ENCODE measurements around the gene CBX1.
"Not testable (repeated sequence)": the region's sequence is repeated elsewhere in the genome, so short reads cannot be mapped to it uniquely, and the experiment has no call there.

CBX1 gene

DNA sequence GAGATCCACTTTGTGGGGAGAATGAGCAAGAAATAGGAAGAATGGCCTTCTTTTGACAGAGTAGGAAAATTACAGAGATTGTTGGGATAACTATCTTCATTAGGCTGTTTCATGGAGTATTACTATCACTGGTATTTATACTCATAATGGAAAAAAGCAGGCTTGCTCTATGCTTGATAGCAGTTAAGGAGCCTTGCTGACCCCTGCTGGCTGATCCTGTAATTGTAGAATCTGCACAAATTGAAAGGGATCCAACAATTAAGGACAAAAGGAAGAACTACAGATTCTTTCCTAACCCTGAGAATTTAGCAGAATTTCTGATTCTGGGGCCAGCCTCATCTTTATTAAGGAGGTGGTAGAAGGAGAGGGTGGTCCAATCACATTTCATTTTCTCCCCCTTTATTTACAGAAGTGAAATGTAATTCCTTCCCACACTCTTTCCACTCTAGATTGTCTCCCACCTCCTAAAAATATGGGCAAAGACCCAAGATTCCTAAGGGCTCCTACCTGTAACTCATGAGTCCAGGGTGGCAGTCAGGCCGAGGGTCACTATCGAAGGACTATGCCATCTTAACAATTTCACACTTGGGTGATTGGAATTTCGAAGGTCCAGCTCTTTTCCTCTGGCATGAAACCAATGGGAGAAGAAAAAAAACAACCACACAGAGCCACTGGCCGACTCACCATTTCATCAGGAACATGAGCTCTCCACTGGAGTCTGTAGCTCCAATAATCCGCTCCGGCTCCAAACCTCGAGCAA is 26.8 kb downstream of the CBX1 start:
- DNase-seq (ENCODE audit: low spot score) (peak; percentile 84), FAIRE-seq (peak; percentile 89)

DNA sequence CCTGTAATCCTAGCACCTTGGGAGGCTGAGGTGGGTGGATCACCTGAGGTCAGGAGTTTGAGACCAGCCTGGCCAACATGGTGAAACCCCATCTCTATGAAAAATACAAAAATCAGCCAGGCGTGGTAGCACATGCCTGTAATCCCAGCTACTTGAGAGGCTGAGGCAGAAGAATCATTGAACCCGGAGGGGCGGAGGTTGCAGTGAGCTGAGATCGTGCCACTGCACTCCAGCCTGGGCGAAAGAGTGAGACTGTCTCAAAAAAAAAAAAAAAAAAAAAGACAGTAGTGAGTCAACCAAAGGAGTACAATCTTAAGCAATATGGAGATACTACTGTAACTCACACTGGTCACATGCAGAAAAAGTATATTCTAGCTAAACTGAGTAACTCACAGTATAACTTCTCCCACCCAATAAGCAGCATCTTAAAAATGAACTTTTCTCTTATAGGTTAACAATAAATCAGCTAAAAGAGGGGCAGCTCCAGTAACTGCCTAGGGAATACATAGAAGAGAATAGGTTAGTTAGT is 27.6 kb downstream of the CBX1 start:
- not testable (repeated sequence) for DNase-seq (ENCODE audit: low spot score); FAIRE-seq

DNA sequence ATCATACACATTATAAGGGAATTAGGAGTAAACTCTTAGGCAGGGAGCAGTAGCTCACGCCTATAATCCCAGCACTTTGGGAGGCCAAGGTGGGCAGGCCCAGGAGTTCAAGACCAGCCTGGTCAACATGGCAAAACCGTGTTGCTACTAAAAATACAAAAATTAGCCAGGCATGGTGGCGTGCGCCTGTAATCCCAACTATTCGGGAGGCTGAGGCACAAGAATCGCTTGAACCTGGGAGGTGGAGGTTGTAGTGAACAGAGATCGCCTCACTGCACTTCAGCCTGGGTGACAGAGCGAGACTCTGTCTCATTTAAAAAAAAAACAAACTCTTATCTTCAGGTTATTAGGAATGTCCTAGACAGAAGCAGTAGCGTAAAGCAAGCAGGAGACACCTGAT is 28.5 kb downstream of the CBX1 start:
- DNase-seq (ENCODE audit: low spot score); FAIRE-seq: not testable (repeated sequence)

DNA sequence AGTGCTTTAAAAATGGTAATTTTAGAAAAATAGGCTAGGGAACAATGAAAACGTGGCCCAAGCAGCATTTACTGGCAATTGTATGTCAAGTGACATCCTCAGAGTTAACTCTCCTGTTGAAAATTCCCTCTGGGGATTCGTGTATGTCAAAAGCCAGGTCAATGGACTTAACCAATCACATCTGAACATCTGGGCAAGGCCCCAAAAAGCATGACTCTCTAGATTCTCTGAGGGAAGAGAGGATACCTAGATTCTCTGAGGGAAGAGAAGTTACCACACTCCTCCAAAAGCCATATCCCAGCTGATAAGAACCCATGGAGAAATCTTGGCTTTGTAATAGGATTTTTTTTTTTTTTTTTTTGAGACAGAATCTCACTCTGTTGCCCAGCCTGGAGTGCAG is 29.6 kb downstream of the CBX1 start:
- no peak for DNase-seq (ENCODE audit: low spot score)
- no peak for FAIRE-seq

DNA sequence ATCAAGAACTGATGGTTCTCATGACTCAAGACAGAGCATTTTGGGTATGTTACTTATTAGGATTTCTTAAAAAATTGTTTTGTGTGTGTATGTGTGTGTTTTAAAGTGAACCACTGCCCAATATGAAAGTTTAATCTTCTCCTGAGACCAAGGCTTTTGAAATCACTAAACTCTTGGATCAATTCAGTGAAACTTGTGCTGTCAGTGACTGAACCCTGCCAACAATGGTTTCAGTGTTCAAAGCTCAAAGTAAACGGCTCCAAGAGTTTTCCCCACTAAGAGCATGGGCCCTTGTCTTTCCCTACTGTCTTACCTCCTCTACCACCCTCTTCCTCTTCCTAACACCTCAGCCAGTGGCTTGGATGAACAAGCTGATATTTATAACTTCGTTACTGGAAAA is 31.1 kb downstream of the CBX1 start:
- FAIRE-seq, result no peak
- no peak for DNase-seq (ENCODE audit: low spot score)

DNA sequence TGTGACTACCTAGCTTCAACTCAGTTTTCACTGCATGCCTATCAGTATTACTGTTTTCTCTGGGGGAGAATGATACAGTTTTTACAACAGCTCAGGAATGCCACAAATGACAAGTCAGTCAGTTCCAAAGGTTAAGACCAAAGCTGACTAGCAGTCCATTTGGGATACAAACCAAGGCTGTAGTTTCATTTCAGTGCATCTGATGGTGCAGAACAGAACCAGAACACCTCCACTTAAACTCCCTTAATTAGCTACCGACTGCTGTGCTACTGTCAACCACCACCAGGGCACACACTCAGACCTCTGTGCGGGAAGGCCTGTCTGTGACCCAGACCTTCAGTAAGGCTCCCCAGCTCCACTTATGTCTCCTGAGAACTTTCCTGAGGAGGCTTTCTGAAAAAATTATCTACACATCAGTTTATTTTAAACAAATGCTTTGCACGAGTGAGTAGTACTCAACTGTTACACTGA is 32.8 kb downstream of the CBX1 start:
- FAIRE-seq, result no peak
- no peak for DNase-seq (ENCODE audit: low spot score)

DNA sequence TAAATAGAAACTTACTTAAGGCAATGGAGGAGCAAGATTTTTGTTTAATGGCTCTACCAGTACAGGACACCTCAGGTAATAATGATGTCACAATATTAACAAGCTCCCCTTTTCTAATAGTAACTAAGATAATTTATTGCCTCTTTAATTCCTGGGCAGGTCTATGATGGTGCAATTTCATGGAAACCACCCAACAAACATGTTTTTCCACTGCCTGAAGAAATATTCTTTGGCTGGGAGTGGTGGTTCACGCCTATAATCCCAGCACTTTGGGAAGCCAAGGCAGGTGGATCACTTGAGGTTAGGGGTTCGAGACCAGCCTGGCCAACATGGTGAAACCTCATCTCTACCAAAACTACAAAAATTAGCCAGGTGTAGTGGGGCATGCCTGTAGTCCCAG is 33.5 kb downstream of the CBX1 start:
- FAIRE-seq; DNase-seq (ENCODE audit: low spot score): not testable (repeated sequence)

DNA sequence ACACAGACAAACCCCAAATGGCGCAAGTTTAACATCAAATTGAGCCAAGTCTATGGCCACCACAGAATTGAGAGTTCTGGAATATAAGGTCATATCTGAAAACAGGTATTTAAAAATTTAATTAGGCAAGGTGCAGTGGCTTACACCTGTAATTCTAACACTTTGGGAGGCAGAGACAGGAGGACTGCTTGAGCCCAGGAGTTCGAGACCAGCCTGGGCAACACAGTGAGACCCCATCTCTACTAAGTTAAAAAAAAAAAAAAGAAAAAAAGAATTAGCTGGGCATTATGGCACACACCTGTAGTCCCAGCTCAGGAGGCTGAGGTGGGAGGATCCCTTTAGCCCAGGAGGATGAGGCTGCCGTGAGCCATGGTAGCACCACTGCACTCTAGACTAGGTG is 34.0 kb downstream of the CBX1 start:
- DNase-seq (ENCODE audit: low spot score), result no peak
- FAIRE-seq, result no peak

DNA sequence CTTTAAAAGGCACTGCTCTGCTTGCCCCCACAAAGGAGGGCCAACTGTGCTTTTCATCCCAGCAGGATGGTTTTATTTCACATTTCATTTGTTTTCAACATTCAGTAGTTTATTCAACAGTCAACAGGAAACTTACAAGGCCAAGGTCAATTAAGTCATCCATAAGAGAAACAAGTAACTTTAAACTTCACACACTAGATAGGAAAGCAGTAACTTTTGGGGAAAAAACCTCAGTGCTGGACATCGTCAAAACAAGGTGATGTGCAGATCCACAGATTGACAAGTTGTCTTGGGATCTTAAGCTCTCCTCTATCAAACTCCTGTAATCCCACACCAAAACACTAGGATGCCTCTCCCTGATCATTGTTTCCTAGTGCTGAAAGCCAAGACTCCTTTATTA is 34.6 kb downstream of the CBX1 start:
- DNase-seq (ENCODE audit: low spot score), result no peak
- FAIRE-seq, result no peak

DNA sequence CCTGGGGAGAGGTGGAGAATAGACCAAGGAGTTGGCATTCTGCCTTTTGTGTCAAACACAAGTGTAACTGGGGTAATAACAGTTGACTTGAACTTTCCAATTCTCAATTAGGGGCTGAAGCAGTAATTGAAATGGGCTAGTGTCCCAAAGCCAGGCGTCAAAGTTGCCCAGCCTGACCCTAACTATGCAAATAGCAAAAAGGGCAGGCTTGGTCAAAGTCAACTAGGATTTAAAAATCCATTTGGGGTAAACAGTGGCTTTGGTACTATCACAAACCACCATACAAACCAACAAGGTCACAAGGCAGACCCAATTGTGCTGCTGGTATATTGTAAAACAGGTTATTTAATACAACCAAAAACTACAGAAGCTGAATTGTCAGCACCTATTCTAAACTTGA is 35.1 kb downstream of the CBX1 start:
- FAIRE-seq (no peak), DNase-seq (ENCODE audit: low spot score) (no peak)

DNA sequence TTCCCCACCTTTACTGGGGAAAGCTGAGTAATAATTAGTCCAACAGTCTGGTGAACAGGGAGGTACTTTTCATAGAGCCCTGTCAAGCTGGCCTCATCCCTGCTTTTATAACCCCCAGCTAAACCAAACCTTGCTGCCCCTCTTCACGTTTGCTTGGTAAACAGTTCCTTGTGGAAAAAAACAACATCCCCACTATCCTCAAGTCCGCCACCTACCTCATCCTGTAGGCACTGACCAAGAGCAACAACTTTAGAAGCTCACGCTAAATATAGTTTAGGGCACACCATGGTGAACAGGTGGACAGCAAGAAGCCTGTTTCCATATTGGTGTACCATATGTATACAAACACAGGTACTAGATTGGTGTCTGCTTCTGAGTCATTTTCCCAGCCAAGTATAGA is 36.6 kb downstream of the CBX1 start:
- no peak for DNase-seq (ENCODE audit: low spot score)
- no peak for FAIRE-seq

DNA sequence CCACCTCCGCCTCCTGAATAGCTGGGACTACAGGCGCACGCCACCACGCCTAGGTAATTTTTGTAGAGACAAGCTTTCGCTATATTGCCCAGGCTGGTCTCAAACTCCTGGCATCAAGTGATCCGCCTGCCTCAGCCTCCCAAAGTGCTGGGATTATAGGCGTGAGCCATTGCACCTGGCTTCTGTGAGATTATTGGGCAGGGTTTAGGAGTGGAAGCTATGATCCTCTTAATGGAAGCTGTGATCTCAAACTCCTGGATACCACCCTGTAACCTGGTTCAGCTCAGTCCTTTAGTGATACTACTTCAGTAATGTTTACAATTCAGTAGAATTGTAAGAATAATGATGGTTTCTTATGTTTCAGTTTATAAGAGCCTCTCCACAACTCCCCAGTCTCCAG is 39.0 kb downstream of the CBX1 start:
- no peak for DNase-seq (ENCODE audit: low spot score)
- no peak for FAIRE-seq

DNA sequence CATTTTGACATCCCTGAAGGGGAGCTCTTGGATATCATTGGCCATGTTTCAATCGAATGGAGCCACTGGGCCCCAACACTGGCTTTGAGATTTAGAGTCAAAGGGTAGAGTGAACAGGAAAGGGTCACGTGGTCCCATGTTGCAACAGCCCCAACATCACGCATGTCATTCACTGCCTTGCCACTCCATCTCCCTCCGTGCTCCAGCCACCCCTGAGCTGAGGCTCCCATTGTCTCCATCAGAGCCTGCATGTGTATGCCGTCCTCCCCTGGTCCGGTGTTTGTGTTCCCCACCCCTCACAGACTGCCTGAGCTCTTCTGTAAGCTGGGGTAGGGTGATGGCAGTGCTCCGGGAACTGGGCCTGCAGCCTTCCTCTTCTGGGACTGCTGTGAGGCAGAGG is 41.0 kb downstream of the CBX1 start:
- FAIRE-seq (no peak), DNase-seq (ENCODE audit: low spot score) (no peak)

DNA sequence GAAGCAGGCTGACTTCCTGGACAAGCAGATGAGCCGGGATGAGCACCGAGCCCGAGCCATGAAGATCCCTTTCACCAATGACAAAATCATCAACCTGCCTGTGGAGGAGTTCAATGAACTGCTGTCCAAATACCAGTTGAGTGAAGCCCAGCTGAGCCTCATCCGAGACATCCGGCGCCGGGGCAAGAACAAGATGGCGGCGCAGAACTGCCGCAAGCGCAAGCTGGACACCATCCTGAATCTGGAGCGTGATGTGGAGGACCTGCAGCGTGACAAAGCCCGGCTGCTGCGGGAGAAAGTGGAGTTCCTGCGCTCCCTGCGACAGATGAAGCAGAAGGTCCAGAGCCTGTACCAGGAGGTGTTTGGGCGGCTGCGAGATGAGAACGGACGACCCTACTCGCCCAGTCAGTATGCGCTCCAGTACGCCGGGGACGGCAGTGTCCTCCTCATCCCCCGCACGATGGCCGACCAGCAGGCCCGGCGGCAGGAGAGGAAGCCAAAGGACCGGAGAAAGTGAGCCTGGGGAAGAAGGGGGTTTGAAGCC is 42.1 kb downstream of the CBX1 start:
- no peak for DNase-seq (ENCODE audit: low spot score)
- FAIRE-seq, result no peak

DNA sequence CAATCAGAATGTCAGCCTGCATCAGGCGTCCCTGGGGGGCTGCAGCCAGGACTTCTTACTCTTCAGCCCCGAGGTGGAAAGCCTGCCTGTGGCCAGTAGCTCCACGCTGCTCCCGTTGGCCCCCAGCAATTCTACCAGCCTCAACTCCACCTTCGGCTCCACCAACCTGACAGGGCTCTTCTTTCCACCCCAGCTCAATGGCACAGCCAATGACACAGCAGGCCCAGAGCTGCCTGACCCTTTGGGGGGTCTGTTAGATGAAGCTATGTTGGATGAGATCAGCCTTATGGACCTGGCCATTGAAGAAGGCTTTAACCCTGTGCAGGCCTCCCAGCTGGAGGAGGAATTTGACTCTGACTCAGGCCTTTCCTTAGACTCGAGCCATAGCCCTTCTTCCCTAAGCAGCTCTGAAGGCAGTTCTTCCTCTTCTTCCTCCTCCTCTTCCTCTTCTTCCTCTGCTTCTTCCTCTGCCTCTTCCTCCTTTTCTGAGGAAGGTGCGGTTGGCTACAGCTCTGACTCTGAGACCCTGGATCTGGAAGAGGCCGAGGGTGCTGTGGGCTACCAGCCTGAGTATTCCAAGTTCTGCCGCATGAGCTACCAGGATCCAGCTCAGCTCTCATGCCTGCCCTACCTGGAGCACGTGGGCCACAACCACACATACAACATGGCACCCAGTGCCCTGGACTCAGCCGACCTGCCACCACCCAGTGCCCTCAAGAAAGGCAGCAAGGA is 42.7 kb downstream of the CBX1 start:
- no peak for FAIRE-seq
- DNase-seq (ENCODE audit: low spot score), result no peak

DNA sequence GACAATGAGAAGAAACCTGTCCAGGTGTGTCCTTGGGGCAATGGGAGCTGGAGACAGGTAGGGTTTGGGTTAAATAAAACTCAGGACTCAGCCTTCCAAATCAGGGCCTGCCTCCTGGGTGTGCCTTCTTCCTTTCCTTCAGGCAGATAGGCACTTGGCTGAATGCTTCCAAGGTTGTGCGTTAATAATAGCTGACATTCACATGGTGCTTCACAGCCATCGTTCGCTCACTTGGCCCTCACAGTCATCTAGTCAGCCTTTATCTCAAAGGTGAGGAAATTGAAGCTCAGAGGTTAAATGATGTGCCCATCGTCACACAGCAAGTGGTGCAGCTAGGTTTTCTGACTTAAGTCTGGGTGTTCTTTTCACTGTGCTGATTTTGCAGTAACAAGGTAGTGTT is 43.7 kb downstream of the CBX1 start:
- FAIRE-seq, result no peak
- DNase-seq (ENCODE audit: low spot score), result no peak

DNA sequence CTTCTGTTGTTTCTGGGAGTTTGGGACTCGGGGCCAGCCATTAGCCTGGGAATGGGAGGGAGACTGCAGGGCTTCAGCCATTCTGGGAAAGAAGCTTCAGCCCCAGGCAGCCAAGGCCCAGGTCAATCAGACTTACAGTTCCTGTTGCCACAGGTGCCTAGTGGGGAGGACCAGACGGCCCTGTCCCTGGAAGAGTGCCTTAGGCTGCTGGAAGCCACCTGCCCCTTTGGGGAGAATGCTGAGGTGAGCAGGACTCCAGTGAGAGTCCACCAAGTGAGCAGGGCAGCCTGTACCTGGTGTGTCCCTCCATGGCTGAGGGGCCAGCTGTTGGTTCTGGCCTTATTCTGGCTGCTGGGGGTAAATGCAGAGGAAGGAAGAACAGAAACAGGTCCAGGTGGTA is 44.4 kb downstream of the CBX1 start:
- FAIRE-seq (no peak), DNase-seq (ENCODE audit: low spot score) (no peak)

DNA sequence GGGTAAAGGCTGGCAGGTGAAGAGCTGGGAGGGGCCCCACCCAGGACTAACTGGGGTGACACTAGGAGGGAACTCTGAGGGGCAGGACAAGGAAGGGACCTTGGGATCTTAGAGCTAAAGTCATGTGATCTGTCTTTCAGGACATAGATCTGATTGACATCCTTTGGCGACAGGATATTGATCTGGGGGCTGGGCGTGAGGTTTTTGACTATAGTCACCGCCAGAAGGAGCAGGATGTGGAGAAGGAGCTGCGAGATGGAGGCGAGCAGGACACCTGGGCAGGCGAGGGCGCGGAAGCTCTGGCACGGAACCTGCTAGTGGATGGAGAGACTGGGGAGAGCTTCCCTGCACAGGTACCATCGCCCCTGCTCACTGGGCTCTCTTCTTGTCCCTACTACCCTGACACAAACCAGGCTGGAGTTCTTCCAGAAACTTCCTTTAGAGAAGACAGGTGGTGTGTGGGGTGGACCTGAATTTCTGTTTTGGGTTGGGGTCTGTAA is 45.0 kb downstream of the CBX1 start:
- FAIRE-seq, result no peak
- DNase-seq (ENCODE audit: low spot score), result no peak

DNA sequence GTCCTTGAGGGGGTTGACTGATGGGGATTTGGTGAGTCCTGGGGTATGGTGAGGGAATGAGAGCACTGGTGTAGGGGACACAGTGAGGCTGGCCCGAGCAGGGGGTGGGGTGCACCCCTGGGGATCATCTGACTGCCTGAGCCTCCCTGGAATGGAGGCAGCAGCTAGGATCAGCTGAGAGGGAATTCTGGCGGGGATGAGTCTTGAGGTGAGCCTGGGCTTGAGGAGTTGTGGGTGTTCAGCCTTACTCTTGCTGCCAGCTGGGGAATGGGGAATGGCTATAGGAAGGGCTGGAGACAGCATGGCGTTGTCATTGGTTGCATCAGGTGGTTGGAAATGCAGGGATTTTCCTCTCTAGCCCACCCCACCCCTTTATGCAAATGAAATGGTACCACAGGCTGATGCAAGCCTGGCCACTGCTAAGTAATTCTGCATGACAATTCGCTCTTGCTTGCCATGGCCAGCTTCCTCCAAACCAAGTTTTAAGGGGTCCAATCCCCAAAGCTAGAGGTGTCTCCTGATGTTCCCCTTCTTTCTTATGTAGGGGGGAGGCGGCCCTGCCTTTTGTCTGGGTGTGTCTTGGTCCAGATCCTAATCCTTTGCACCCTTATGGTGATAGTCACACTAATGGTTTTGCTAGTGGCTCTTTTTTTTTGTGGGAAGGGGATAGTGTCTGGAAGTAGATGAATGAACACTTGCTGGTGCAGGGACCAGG is 45.6 kb downstream of the CBX1 start:
- DNase-seq (ENCODE audit: low spot score) (peak; percentile 36), FAIRE-seq (no peak)

DNA sequence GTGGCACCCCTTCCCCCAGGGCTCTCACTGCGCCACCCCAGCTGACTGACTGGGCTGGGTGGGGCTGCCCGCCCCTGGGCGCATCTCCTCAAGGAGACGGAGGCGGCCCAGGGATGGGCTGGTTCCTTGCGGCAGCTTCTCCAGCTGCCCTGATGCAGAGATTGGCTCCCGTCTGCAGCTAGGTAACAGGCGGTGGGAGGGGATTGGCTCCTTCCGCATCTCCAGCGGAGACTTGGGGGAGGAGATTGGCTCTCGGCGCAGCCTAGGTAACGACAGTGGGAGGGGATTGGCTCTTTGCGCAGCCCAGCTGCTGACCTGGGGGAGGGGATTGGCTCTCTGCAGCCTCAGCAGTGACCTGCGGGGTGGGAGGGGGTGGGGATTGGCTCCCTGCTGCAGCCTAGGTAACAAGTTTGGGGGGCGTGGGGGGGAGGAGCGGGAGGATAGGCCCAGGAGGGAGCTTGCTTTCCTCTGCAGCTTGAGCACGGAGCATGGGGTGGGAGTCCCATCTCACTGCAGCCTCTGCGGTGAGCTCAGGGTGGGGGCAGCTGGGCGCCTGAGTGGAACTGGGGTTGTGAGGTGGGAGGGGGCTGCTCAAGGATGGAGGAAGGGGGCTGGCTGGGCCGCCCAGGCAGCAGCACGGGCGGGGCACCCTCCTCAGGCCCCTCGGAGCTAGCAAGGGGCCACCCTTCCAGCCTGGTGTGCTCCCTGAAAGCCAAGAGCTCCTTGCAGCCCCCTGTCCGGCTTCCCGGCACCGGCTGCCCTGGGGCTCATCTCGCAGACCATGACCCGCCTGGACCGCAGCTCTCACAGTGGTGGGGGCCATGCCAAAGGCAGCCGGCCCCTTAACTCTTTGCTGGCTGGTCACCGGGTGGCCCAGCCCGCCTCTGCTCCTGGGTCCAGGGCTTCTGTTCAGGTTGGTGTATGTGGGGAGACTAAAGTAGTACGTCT is 46.8 kb downstream of the CBX1 start:
- FAIRE-seq, result no peak
- no peak for DNase-seq (ENCODE audit: low spot score)
